MM.1S (cell line): ENCODE measurements around the gene GID8.

Experiments used
- CTCF ChIP-seq: fragments of 300-600 bp; sonication (generic); IDR thresholded peaks from 2 replicates; pipeline ENCODE4 v1.5.1; 2016; ENCODE audit warnings: antibody characterized with exemption, low read length, mixed read lengths
- EZH2 ChIP-seq: fragments of 300-600 bp; sonication (generic); optimal IDR thresholded peaks from 2 replicates; pipeline ENCODE3; 2017; ENCODE audit warnings: low read depth, mild to moderate bottlenecking, antibody characterized with exemption, low read length, mixed read lengths
- EZH2phosphoT487 ChIP-seq: fragments of 300-600 bp; sonication (generic); IDR thresholded peaks from 2 replicates; pipeline ENCODE4 v1.6.1; 2018; ENCODE audit warnings: antibody characterized with exemption, low read length

GRCh38 chr20:62980380-62980960 lies 42.5 kb downstream of the GID8 start:
- TF ChIP-seq CTCF: no peak
- peak; percentile 44 for TF ChIP-seq EZH2
- no peak for TF ChIP-seq EZH2phosphoT487
